H54 (cell line): Measurements from ENCODE around the gene SSBP2.
A peak's percentile ranks its signal among the peaks of the same experiment; 100 is the strongest.

Source experiments
- DNase-seq: peaks from one replicate; pipeline ENCODE4 v3.0.0; 2011; ENCODE audit warnings: low spot score, mixed read lengths; ENCODE audit not compliant: insufficient read length
- FAIRE-seq: peaks from 3 replicates; lab custom pipeline; 2011; peaks lifted over from hg19 to GRCh38; lab: Jason Lieb, UNC
- POLR2A ChIP-seq: IDR thresholded peaks from 2 replicates; pipeline ENCODE4 v1.6.1; 2011; ENCODE audit warnings: low read depth, mild to moderate bottlenecking, low read length

Gene SSBP2

GRCh38 chr5:81760521-81760920, 9.6 kb upstream of the SSBP2 start:
- no peak for TF ChIP-seq POLR2A
- DNase-seq (no peak), FAIRE-seq (no peak)

- DNase-seq (no peak), FAIRE-seq (no peak)
- no peak for TF ChIP-seq POLR2A
Observed at GRCh38 chr5:81759632-81760005, 8.7 kb upstream of the SSBP2 start.

- no peak for FAIRE-seq
Observed at GRCh38 chr5:81757404-81757803, 6.5 kb upstream of the SSBP2 start.

GRCh38 chr5:81756016-81756415, 5.1 kb upstream of the SSBP2 start:
- FAIRE-seq (no peak), DNase-seq (no peak)
- no peak for TF ChIP-seq POLR2A

More at GRCh38 chr5:81757404-81757803, 6.5 kb upstream of the SSBP2 start:
- TF ChIP-seq POLR2A, result no peak
- DNase-seq, result no peak

- FAIRE-seq (peak; percentile 89), DNase-seq (peak; percentile 50)
- TF ChIP-seq POLR2A, result no peak
Observed at GRCh38 chr5:81755320-81755719, 4.4 kb upstream of the SSBP2 start.

GRCh38 chr5:81754621-81755020, 3.7 kb upstream of the SSBP2 start:
- FAIRE-seq, result no peak
- TF ChIP-seq POLR2A, result no peak
- no peak for DNase-seq

- DNase-seq (no peak), FAIRE-seq (no peak)
- TF ChIP-seq POLR2A, result no peak
Observed at GRCh38 chr5:81753429-81753828, 2.5 kb upstream of the SSBP2 start.

GRCh38 chr5:81752644-81752963, 1.7 kb upstream of the SSBP2 start:
- no peak for FAIRE-seq
- no peak for TF ChIP-seq POLR2A
- DNase-seq, result no peak

- TF ChIP-seq POLR2A, result no peak
- no peak for FAIRE-seq
- DNase-seq, result peak; percentile 15
Observed at GRCh38 chr5:81751836-81752643, 1.1 kb upstream of the SSBP2 start.

- DNase-seq, result peak; percentile 14
Observed at GRCh38 chr5:81750308-81751008, 439 bp downstream of the SSBP2 start.

GRCh38 chr5:81749561-81750307, 1.2 kb downstream of the SSBP2 start:
- TF ChIP-seq POLR2A, result no peak
- FAIRE-seq, result peak; percentile 70
- DNase-seq, result peak; percentile 44

More at GRCh38 chr5:81750308-81751008, 439 bp downstream of the SSBP2 start:
- no peak for FAIRE-seq
- TF ChIP-seq POLR2A, result no peak

- FAIRE-seq, result peak; percentile 81
- DNase-seq, result no peak
- TF ChIP-seq POLR2A, result no peak
Observed at GRCh38 chr5:81749192-81749560, 1.7 kb downstream of the SSBP2 start.

GRCh38 chr5:81748556-81748955, 2.3 kb downstream of the SSBP2 start:
- FAIRE-seq (peak; percentile 11), DNase-seq (no peak)
- TF ChIP-seq POLR2A, result no peak

GRCh38 chr5:81747030-81747429, 3.9 kb downstream of the SSBP2 start:
- FAIRE-seq (peak; percentile 23), DNase-seq (no peak)
- no peak for TF ChIP-seq POLR2A
